HCT116 (cell line): ENCODE data around the gene PCED1A. TPM values are rescaled to one million over a fixed set of nuclear protein-coding genes. Genes with fewer than 3 reads are reported as not detected.

Source experiments
- ATAC-seq: fragments of 200-7000 bp; cut with Tn5 transposase; 2 replicates; pipeline ENCODE4 v1.9.1; 2020; ENCODE audit warnings: mild to moderate bottlenecking, moderate library complexity
- BruUV-seq: library from RNA; stranded (reverse); fragments of 400-500 nt; replicated peaks from 2 replicates; lab custom pipeline; 2021; lab: Mats Ljungman, UMichigan
- CTCF ChIA-PET: fragments of 300-600 bp; sonication (Branson Sonifier 250); formaldehyde crosslinking; loops from one replicate; lab custom pipeline; 2021; ENCODE audit warnings: antibody characterized with exemption; lab: Charles Lee
- POLR2A ChIA-PET: fragments of 300-600, 350-600 bp; sonication (Branson Sonifier 250); formaldehyde crosslinking; loops from one replicate; lab custom pipeline; 2021; ENCODE audit warnings: antibody characterized with exemption; lab: Charles Lee
- RAD21 ChIA-PET, 2 experiments: fragments of 300-600 bp; sonication (Branson Sonifier 250); formaldehyde crosslinking; loops; one replicate each; lab custom pipeline; 2023; ENCODE audit warnings: low total read pairs in 2 of 2; ENCODE audit not compliant: uncharacterized antibody in 2 of 2, unreplicated experiment in 2 of 2, low non-redundant PET in 1 of 2; lab: Charles Lee
- DNase-seq: peaks from one replicate; pipeline ENCODE4 v3.0.0-alpha.2; 2010; ENCODE audit warnings: low read depth, low spot score
- H2AFZ ChIP-seq: fragments of 200-600 bp; shearing (Covaris generic), sonication (generic); 2 replicates; pipeline ENCODE4 v1.6.1; 2017; ENCODE audit warnings: low read depth, mixed run types, mixed read lengths, antibody characterized with exemption, low read length; ENCODE audit not compliant: poor library complexity, severe bottlenecking
- H3K27ac ChIP-seq: 2 replicates; pipeline ENCODE4 v1.5.1; 2012; ENCODE audit warnings: low read depth, low read length
- H3K27me3 ChIP-seq: fragments of 200-600 bp; sonication (generic); 2 replicates; pipeline ENCODE4 v1.6.1; 2016; ENCODE audit warnings: mixed run types, low read length, mixed read lengths; ENCODE audit not compliant: insufficient read depth
- H3K36me3 ChIP-seq, 2 experiments: fragments of 200-500 bp in 1 of 2; fragments of 200-600 bp in 1 of 2; sonication (Bioruptor generic) in 1 of 2; sonication (generic) in 1 of 2; 2 replicates each; pipeline versions ENCODE4 v1.5.1 to v1.6.1; 2014 to 2016; ENCODE audit warnings: low read length in 2 of 2, inconsistent platforms in 1 of 2, mixed read lengths in 1 of 2, mixed run types in 1 of 2; ENCODE audit not compliant: insufficient read depth in 2 of 2, control insufficient read depth in 1 of 2
- H3K4me1 ChIP-seq, 2 experiments: fragments of 200-600 bp in 1 of 2; sonication (generic) in 1 of 2; 2 replicates each; pipeline versions ENCODE4 v1.5.1 to v1.6.1; 2012 to 2017; ENCODE audit warnings: low read length in 2 of 2, inconsistent platforms in 1 of 2, mild to moderate bottlenecking in 1 of 2, mixed read lengths in 1 of 2, mixed run types in 1 of 2, moderate library complexity in 1 of 2; ENCODE audit not compliant: insufficient read depth in 2 of 2, control insufficient read depth in 1 of 2
- H3K4me2 ChIP-seq: fragments of 200-600 bp; sonication (generic); 2 replicates; pipeline ENCODE4 v1.6.1; 2017; ENCODE audit warnings: mixed run types, low read length, mixed read lengths
- H3K4me3 ChIP-seq, 2 experiments: fragments of 200-600 bp in 1 of 2; sonication (generic) in 1 of 2; replicated peaks in 1 of 2; 2 replicates each; pipeline ENCODE4 v1.5.1; 2011 to 2016; ENCODE audit warnings: low read length in 2 of 2, control low read depth in 1 of 2, low read depth in 1 of 2, mild to moderate bottlenecking in 1 of 2, mixed read lengths in 1 of 2, mixed run types in 1 of 2
- H3K79me2 ChIP-seq: fragments of 200-600 bp; sonication (generic); 2 replicates; pipeline ENCODE4 v1.6.1; 2017; ENCODE audit warnings: mild to moderate bottlenecking, mixed run types, low read length, moderate library complexity, mixed read lengths; ENCODE audit not compliant: insufficient read depth
- H3K9ac ChIP-seq: fragments of 200-600 bp; sonication (generic); 2 replicates; pipeline ENCODE4 v1.6.1; 2016; ENCODE audit warnings: low read length, mixed read lengths
- H3K9me2 ChIP-seq: fragments of 200-600 bp; sonication (generic), shearing (Covaris generic); 2 replicates; pipeline ENCODE4 v1.6.1; 2017; ENCODE audit warnings: mixed run types, mild to moderate bottlenecking, moderate library complexity; ENCODE audit not compliant: insufficient read depth
- H3K9me3 ChIP-seq, 2 experiments: fragments of 200-500 bp in 1 of 2; fragments of 200-600 bp in 1 of 2; sonication (Bioruptor generic) in 1 of 2; sonication (generic) in 1 of 2; 2 replicates each; pipeline ENCODE4 v1.6.1; 2014 to 2017; ENCODE audit warnings: low read length in 2 of 2, mixed read lengths in 2 of 2, inconsistent platforms in 1 of 2, low read depth in 1 of 2, mild to moderate bottlenecking in 1 of 2, mixed run types in 1 of 2, moderate library complexity in 1 of 2; ENCODE audit not compliant: control insufficient read depth in 1 of 2, insufficient read depth in 1 of 2
- H4K20me1 ChIP-seq: fragments of 200-600 bp; sonication (generic), shearing (Covaris generic); 2 replicates; pipeline ENCODE4 v1.6.1; 2017; ENCODE audit warnings: mixed run types, mild to moderate bottlenecking, moderate library complexity; ENCODE audit not compliant: insufficient read depth
- CEBPB ChIP-seq: IDR thresholded peaks from 2 replicates; pipeline ENCODE4 v1.6.1; 2012; ENCODE audit warnings: low read depth
- ELF1 ChIP-seq: IDR thresholded peaks from 2 replicates; pipeline ENCODE4 v1.6.1; 2012; ENCODE audit warnings: low read depth, borderline replicate concordance
- POLR2AphosphoS5 ChIP-seq: IDR thresholded peaks from 2 replicates; pipeline ENCODE4 v1.6.1; 2011; ENCODE audit warnings: mild to moderate bottlenecking, low read depth, low read length, moderate library complexity
- RAD21 ChIP-seq: IDR thresholded peaks from 2 replicates; pipeline ENCODE4 v1.6.1; 2012; ENCODE audit warnings: low read depth, mild to moderate bottlenecking
- SIN3A ChIP-seq: IDR thresholded peaks from 2 replicates; pipeline ENCODE4 v1.6.1; 2012; ENCODE audit warnings: low read depth
- SRF ChIP-seq: IDR thresholded peaks from 2 replicates; pipeline ENCODE4 v1.6.1; 2012; ENCODE audit warnings: low read depth
- TCF7L2 ChIP-seq: IDR thresholded peaks from 2 replicates; pipeline ENCODE4 v1.7.0; 2011; ENCODE audit warnings: borderline replicate concordance, inconsistent platforms; ENCODE audit not compliant: insufficient read depth, insufficient read length; ENCODE audit errors: extremely low read depth
- YY1 ChIP-seq: IDR thresholded peaks from 2 replicates; pipeline ENCODE4 v1.6.1; 2011; ENCODE audit warnings: low read length, low read depth, moderate library complexity, mild to moderate bottlenecking; ENCODE audit not compliant: insufficient replicate concordance; ENCODE audit errors: extremely low read depth
- ZNF274 ChIP-seq: fragments of 200-500 bp; sonication (Bioruptor generic); IDR thresholded peaks from 2 replicates; pipeline ENCODE4 v1.6.1; 2014; ENCODE audit warnings: mild to moderate bottlenecking, low read depth, low read length, inconsistent platforms
- intact Hi-C: fragments of 100-400 bp; cut with micrococcal nuclease; formaldehyde crosslinking; loops from 2 replicates; pipeline ENCODE4 v1.10.0; 2022
- total RNA-seq: library from RNA; stranded (reverse); gene quantifications from one replicate; pipeline ENCODE4 v1.2.1, GENCODE V29; 2021; ENCODE audit not compliant: unreplicated experiment
- TF ChIP-seq, protein P1 (sequence below): IDR thresholded peaks from 2 replicates; pipeline ENCODE4 v1.6.1; 2012
- TF ChIP-seq, protein P2 (sequence below): IDR thresholded peaks from 2 replicates; pipeline ENCODE4 v1.6.1; 2012
- TF ChIP-seq, protein P3 (sequence below): IDR thresholded peaks from 2 replicates; pipeline ENCODE4 v1.6.1; 2011; ENCODE audit warnings: mild to moderate bottlenecking, low read length, moderate library complexity; ENCODE audit not compliant: insufficient replicate concordance; ENCODE audit errors: extremely low read depth
- TF ChIP-seq, protein P4 (sequence below): IDR thresholded peaks from 2 replicates; pipeline ENCODE4 v1.6.1; 2012; ENCODE audit warnings: low read depth

PCED1A gene
- total RNA-seq, 1 experiment from 2014 or later, result 31.8 TPM

DNA sequence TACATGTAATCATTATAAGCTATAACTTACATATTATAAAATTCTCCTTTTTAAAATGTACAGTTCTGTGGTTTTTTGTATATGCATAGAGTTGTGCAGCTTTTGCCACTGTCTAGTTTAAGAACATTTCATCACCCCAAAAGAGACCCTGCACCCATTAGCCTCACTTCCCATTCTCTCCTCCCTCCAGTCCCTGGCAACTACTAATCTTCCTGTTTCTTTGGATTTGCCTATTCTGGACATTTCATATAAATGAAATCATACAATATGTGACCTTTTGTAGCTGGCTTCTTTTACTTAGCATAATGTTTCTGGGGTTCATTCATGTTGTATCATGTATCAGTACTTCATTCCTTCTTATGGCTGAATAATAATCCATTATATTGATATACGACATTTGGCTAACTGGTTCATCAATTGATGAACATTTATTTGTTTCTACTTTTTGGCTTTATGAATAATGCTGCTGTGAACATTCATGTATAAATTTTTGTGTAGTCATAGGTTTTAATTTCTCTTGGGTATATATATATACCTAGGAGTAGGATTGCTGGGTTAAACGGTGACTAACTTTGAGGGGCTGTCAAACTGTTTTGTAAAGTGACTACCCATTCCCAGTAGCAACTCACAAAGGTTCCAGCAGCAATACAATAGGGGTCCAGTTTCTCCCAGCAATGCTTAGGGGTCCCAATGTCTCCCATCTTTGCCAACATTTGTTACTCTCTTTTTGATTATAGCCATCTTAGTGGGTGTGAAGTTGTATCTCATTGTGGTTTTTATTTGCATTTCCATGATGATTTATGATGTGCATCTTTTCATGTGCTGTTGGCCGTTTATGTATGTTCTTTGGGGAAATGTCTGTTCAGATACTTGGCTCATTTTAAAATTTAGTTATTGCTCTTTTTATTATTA lies 43.5 kb upstream of the PCED1A start:
- H3K4me3 ChIP-seq, result no peak overlapping the region
- TF ChIP-seq, protein P1, sequence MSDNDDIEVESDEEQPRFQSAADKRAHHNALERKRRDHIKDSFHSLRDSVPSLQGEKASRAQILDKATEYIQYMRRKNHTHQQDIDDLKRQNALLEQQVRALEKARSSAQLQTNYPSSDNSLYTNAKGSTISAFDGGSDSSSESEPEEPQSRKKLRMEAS, result no peak
- TF ChIP-seq, protein P2, sequence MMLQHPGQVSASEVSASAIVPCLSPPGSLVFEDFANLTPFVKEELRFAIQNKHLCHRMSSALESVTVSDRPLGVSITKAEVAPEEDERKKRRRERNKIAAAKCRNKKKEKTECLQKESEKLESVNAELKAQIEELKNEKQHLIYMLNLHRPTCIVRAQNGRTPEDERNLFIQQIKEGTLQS, result no peak
- no peak for TF ChIP-seq ELF1
- TF ChIP-seq, protein P3, sequence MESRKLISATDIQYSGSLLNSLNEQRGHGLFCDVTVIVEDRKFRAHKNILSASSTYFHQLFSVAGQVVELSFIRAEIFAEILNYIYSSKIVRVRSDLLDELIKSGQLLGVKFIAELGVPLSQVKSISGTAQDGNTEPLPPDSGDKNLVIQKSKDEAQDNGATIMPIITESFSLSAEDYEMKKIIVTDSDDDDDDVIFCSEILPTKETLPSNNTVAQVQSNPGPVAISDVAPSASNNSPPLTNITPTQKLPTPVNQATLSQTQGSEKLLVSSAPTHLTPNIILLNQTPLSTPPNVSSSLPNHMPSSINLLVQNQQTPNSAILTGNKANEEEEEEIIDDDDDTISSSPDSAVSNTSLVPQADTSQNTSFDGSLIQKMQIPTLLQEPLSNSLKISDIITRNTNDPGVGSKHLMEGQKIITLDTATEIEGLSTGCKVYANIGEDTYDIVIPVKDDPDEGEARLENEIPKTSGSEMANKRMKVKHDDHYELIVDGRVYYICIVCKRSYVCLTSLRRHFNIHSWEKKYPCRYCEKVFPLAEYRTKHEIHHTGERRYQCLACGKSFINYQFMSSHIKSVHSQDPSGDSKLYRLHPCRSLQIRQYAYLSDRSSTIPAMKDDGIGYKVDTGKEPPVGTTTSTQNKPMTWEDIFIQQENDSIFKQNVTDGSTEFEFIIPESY, result no peak
- TF ChIP-seq RAD21, result no peak
- TF ChIP-seq, protein P4, sequence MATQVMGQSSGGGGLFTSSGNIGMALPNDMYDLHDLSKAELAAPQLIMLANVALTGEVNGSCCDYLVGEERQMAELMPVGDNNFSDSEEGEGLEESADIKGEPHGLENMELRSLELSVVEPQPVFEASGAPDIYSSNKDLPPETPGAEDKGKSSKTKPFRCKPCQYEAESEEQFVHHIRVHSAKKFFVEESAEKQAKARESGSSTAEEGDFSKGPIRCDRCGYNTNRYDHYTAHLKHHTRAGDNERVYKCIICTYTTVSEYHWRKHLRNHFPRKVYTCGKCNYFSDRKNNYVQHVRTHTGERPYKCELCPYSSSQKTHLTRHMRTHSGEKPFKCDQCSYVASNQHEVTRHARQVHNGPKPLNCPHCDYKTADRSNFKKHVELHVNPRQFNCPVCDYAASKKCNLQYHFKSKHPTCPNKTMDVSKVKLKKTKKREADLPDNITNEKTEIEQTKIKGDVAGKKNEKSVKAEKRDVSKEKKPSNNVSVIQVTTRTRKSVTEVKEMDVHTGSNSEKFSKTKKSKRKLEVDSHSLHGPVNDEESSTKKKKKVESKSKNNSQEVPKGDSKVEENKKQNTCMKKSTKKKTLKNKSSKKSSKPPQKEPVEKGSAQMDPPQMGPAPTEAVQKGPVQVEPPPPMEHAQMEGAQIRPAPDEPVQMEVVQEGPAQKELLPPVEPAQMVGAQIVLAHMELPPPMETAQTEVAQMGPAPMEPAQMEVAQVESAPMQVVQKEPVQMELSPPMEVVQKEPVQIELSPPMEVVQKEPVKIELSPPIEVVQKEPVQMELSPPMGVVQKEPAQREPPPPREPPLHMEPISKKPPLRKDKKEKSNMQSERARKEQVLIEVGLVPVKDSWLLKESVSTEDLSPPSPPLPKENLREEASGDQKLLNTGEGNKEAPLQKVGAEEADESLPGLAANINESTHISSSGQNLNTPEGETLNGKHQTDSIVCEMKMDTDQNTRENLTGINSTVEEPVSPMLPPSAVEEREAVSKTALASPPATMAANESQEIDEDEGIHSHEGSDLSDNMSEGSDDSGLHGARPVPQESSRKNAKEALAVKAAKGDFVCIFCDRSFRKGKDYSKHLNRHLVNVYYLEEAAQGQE, result no peak
- no peak for TF ChIP-seq POLR2AphosphoS5
- TF ChIP-seq CEBPB, result no peak
- TF ChIP-seq TCF7L2, result no peak
- no peak for TF ChIP-seq SIN3A
- no peak for TF ChIP-seq SRF
- TF ChIP-seq YY1, result no peak
- TF ChIP-seq ZNF274, result no peak
- intact Hi-C loops, result no loop called here
- H2AFZ ChIP-seq, result no peak overlapping the region
- peaks cover 86% of the 10 kb centered on the region for H3K79me2 ChIP-seq
- H3K4me2 ChIP-seq, result no peak overlapping the region
- H3K36me3 ChIP-seq, result no peaks in the 10 kb centered on the region
- RAD21 ChIA-PET, result no interaction called here
- no peak overlapping the region for H3K27ac ChIP-seq
- CTCF ChIA-PET, result no interaction called here
- no peaks in the 10 kb centered on the region for H3K27me3 ChIP-seq
- H3K4me1 ChIP-seq, result no peaks in the 10 kb centered on the region
- H3K9me3 ChIP-seq, result no peaks in the 10 kb centered on the region
- H3K9me2 ChIP-seq, result no peaks in the 10 kb centered on the region
- 0 out of 2 replicates have a peak, but pooled peaks cover 4% of the 10 kb centered on the region for H4K20me1 ChIP-seq
- BruUV-seq, result no TSS peak
- DNase-seq, result no peak
- no peak for ATAC-seq
- POLR2A ChIA-PET, result interaction anchor here (0.7 kb wide), 1 partner anchor 28 kb away, joined by 3 read pairs; no protein-coding TSS in a partner anchor
- no peak overlapping the region for H3K9ac ChIP-seq
